Liver (tissue), 3 donors: ENCODE data around the gene TTC34.

Source experiments
- FOXA1 ChIP-seq: IDR thresholded peaks from 2 replicates; pipeline ENCODE4 v1.6.1; 2016; ENCODE audit warnings: antibody characterized with exemption
- JUND ChIP-seq, 2 donors: IDR thresholded peaks; 2 replicates each; pipeline ENCODE4 v1.6.1; 2016; ENCODE audit warnings: antibody characterized with exemption in 2 of 2
- RXRA ChIP-seq, 2 donors: IDR thresholded peaks; 2 replicates each; pipeline ENCODE4 v1.6.1; 2017 to 2018; ENCODE audit warnings: antibody characterized with exemption in 2 of 2, mild to moderate bottlenecking in 1 of 2
- TF ChIP-seq, protein P1 (sequence below): fragments of 150-350 bp; IDR thresholded peaks from 2 replicates; pipeline ENCODE4 v1.5.1; 2017; ENCODE audit warnings: improper control_type of control experiment, low read depth, low read length; ENCODE audit not compliant: missing input control
- TF ChIP-seq, protein P2 (sequence below): IDR thresholded peaks from 2 replicates; pipeline ENCODE4 v1.6.1; 2016; ENCODE audit warnings: antibody characterized with exemption
- donor health status: healthy.
- donor health status: healthy.

DNA sequence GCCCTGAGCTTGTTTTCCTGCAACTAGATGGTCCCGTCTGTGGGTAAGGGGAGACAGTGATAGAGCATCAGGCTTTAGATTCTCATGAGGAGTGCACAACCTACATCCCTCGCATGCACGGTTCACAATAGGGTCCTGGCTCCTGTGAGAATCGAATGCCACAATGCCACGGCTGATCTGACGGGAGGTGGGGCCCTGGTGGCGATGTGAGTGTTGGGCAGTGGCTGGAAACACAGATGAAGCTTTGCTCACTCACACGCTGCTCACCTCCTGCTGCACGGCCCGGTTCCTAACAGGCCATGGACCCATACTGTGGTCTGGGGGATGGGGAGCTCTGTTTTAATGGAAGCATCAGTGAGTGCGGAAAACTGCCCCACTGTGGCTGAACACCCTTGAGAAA lies 35.8 kb upstream of the TTC34 start:
- TF ChIP-seq FOXA1 (no peak), JUND (IDR thresholded peaks at IDR 0.05) (no peak), RXRA (IDR thresholded peaks at IDR 0.05) (no peak)
- TF ChIP-seq, protein P1, sequence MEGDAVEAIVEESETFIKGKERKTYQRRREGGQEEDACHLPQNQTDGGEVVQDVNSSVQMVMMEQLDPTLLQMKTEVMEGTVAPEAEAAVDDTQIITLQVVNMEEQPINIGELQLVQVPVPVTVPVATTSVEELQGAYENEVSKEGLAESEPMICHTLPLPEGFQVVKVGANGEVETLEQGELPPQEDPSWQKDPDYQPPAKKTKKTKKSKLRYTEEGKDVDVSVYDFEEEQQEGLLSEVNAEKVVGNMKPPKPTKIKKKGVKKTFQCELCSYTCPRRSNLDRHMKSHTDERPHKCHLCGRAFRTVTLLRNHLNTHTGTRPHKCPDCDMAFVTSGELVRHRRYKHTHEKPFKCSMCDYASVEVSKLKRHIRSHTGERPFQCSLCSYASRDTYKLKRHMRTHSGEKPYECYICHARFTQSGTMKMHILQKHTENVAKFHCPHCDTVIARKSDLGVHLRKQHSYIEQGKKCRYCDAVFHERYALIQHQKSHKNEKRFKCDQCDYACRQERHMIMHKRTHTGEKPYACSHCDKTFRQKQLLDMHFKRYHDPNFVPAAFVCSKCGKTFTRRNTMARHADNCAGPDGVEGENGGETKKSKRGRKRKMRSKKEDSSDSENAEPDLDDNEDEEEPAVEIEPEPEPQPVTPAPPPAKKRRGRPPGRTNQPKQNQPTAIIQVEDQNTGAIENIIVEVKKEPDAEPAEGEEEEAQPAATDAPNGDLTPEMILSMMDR: no peak
- TF ChIP-seq, protein P2, sequence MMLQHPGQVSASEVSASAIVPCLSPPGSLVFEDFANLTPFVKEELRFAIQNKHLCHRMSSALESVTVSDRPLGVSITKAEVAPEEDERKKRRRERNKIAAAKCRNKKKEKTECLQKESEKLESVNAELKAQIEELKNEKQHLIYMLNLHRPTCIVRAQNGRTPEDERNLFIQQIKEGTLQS: no peak
